A673 (cell line): ENCODE measurements around the gene ZBTB21. TPM values are rescaled to one million over a fixed set of nuclear protein-coding genes. Genes with fewer than 3 reads are reported as not detected.

ENCODE experiments used
- BruUV-seq: library from RNA; stranded (reverse); fragments of 400-500 nt; replicated peaks from 2 replicates; lab custom pipeline; 2021; lab: Mats Ljungman, UMichigan
- CTCF ChIA-PET: fragments of 300-600 bp; sonication (Branson Sonifier 250); formaldehyde crosslinking; loops from one replicate; lab custom pipeline; 2022; ENCODE audit warnings: antibody characterized with exemption; lab: Charles Lee
- POLR2A ChIA-PET: fragments of 300-600 bp; sonication (Branson Sonifier 250); formaldehyde crosslinking; loops from one replicate; lab custom pipeline; 2022; ENCODE audit warnings: antibody characterized with exemption; ENCODE audit not compliant: low non-redundant PET; lab: Charles Lee
- DNase-seq: peaks from one replicate; pipeline ENCODE4 v3.0.0-alpha.2; 2015; ENCODE audit warnings: low spot score
- H3K27ac ChIP-seq: fragments of 200-600 bp; sonication (generic); 2 replicates; pipeline ENCODE4 v1.5.1; 2016; ENCODE audit warnings: mixed run types, low read depth, mild to moderate bottlenecking, mixed read lengths, antibody characterized with exemption, low read length; ENCODE audit not compliant: poor library complexity, severe bottlenecking
- H3K27me3 ChIP-seq: fragments of 200-600 bp; sonication (generic); replicated peaks from 2 replicates; pipeline ENCODE4 v1.6.1; 2017; ENCODE audit warnings: mixed run types, low read depth, mild to moderate bottlenecking, mixed read lengths, antibody characterized with exemption, low read length; ENCODE audit not compliant: insufficient read depth, poor library complexity
- H3K36me3 ChIP-seq: fragments of 200-600 bp; sonication (generic); 2 replicates; pipeline ENCODE4 v1.6.1; 2016; ENCODE audit warnings: mixed run types, mild to moderate bottlenecking, mixed read lengths, antibody characterized with exemption, low read length; ENCODE audit not compliant: insufficient read depth, poor library complexity, severe bottlenecking
- H3K4me1 ChIP-seq: fragments of 200-600 bp; sonication (generic); 2 replicates; pipeline ENCODE4 v1.6.1; 2017; ENCODE audit warnings: mixed run types, mild to moderate bottlenecking, mixed read lengths, antibody characterized with exemption, low read length; ENCODE audit not compliant: insufficient read depth, poor library complexity, severe bottlenecking
- H3K4me3 ChIP-seq: fragments of 200-600 bp; sonication (generic); 2 replicates; pipeline ENCODE4 v1.5.1; 2016; ENCODE audit warnings: low read depth, mixed run types, mild to moderate bottlenecking, mixed read lengths, low read length; ENCODE audit not compliant: poor library complexity, severe bottlenecking
- H3K9me3 ChIP-seq: fragments of 200-600 bp; sonication (generic); 2 replicates; pipeline ENCODE4 v1.6.1; 2016; ENCODE audit warnings: mixed run types, low read depth, mild to moderate bottlenecking, mixed read lengths, antibody characterized with exemption, low read length; ENCODE audit not compliant: poor library complexity, severe bottlenecking
- CTCF ChIP-seq: fragments of 300-800, 200-600 bp; sonication (generic); conservative IDR thresholded peaks from 2 replicates; pipeline ENCODE4 v1.5.1; 2017; ENCODE audit warnings: low read depth, mild to moderate bottlenecking, antibody characterized with exemption, low read length, moderate library complexity, mixed read lengths
- EZH2 ChIP-seq: fragments of 200-600 bp; sonication (generic); IDR thresholded peaks from 2 replicates; pipeline ENCODE4 v1.6.1; 2017; ENCODE audit warnings: borderline replicate concordance, low read depth, mild to moderate bottlenecking, mixed read lengths, antibody characterized with exemption, low read length; ENCODE audit not compliant: poor library complexity, severe bottlenecking
- intact Hi-C: fragments of 100-400 bp; cut with micrococcal nuclease; formaldehyde crosslinking; loops from one replicate; pipeline ENCODE4 v1.10.0; 2022; ENCODE audit not compliant: unreplicated experiment
- total RNA-seq: library from RNA; stranded (reverse); gene quantifications from 2 replicates; pipeline ENCODE4 v1.2.3, GENCODE V29; 2021

Gene ZBTB21
- total RNA-seq, 1 experiment from 2014 or later, result 20.7 TPM

- TF ChIP-seq EZH2 (no peak), CTCF (no peak)
- Histone ChIP-seq H3K27ac (no peak overlapping the region), H3K4me3 (no peak overlapping the region), H3K36me3 (no peaks in the 10 kb centered on the region), H3K9me3 (no peaks in the 10 kb centered on the region), H3K4me1 (peaks cover 17% of the 10 kb centered on the region), H3K27me3 (no peaks in the 10 kb centered on the region)
- POLR2A ChIA-PET, result interaction anchor here (0.5 kb wide), 1 partner anchor 93 kb away, joined by 3 read pairs; no protein-coding TSS in a partner anchor
- no TSS peak for BruUV-seq
- intact Hi-C loops, result no loop called here
- CTCF ChIA-PET, result no interaction called here
- no peak for DNase-seq
Measured at GRCh38 chr21:41970751-41971653, 39.2 kb downstream of the ZBTB21 start.

DNA sequence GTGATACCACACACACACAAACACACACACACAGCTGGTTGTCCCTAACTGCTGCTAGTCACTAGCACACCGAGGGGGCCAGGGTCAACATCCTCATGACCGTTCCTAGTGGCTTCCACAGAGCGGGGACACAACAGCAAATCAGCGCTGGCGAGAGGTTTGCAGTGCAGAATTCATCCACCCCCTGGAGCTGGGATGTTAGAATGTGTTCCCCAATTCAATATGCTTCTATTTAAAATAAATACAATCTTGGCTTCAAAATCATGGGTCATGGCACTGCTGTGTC, 40.1 kb downstream of the ZBTB21 start:
- TF ChIP-seq CTCF, result no peak
- TF ChIP-seq EZH2, result no peak
- Histone ChIP-seq H3K27me3 (no peaks in the 10 kb centered on the region), H3K27ac (no peak overlapping the region), H3K36me3 (no peaks in the 10 kb centered on the region), H3K4me3 (no peak overlapping the region), H3K4me1 (peaks cover 17% of the 10 kb centered on the region), H3K9me3 (no peaks in the 10 kb centered on the region)
- DNase-seq, result no peak
- CTCF ChIA-PET, result no interaction called here
- intact Hi-C loops, result no loop called here
- BruUV-seq, result no TSS peak
- POLR2A ChIA-PET, result no interaction called here

GRCh38 chr21:41967708-41968107, 42.5 kb downstream of the ZBTB21 start:
- no peak overlapping the region for H3K27ac ChIP-seq
- peaks cover 17% of the 10 kb centered on the region for H3K4me1 ChIP-seq
- H3K4me3 ChIP-seq, result no peak overlapping the region
- TF ChIP-seq EZH2, result no peak
- no peak for TF ChIP-seq CTCF
- ChIA-PET CTCF (no interaction called here), POLR2A (no interaction called here)
- BruUV-seq, result no TSS peak
- no peaks in the 10 kb centered on the region for H3K27me3 ChIP-seq
- DNase-seq, result no peak
- no peaks in the 10 kb centered on the region for H3K36me3 ChIP-seq
- H3K9me3 ChIP-seq, result no peaks in the 10 kb centered on the region
- intact Hi-C loops, result loop anchor here (5.0 kb wide), 1 partner anchor 40 kb away; no protein-coding TSS in a partner anchor
